K562 (cell line): ENCODE measurements around the gene GDPD2. TPM values are rescaled to one million over a fixed set of nuclear protein-coding genes. Genes with fewer than 3 reads are reported as not detected.

Experiments
- ATAC-seq: fragments of 200-7000 bp; cut with Tn5 transposase; 3 replicates; pipeline ENCODE4 v1.9.1; 2020; ENCODE audit warnings: moderate library complexity
- BruUV-seq: library from RNA; stranded (reverse); fragments of 400-500 nt; replicated peaks from 2 replicates; lab custom pipeline; 2021; lab: Mats Ljungman, UMichigan
- CTCF ChIA-PET: fragments of 300-600 bp; formaldehyde crosslinking; extraction: SDS; loops from one replicate; lab custom pipeline; 2021; ENCODE audit warnings: low intra/inter-chr PET ratio; lab: Yijun Ruan, JAX
- POLR2A ChIA-PET: fragments of 300-600, 350-650 bp; sonication (Branson Sonifier 250); formaldehyde crosslinking; extraction: SDS; loops from one replicate; lab custom pipeline; 2021; ENCODE audit warnings: antibody characterized with exemption, inconsistent platforms; lab: Yijun Ruan, JAX
- DNase-seq, 4 experiments: peaks; one replicate each; pipeline versions ENCODE4 v3.0.0 to v3.0.0-alpha.2; 2011 to 2018; ENCODE audit warnings: low spot score in 3 of 4, mixed read lengths in 3 of 4; ENCODE audit errors: extremely low read depth in 1 of 4
- FAIRE-seq: peaks from 2 replicates; lab custom pipeline; 2011; peaks lifted over from hg19 to GRCh38; lab: Jason Lieb, UNC
- H2AFZ ChIP-seq: 2 replicates; pipeline ENCODE4 v1.6.0; 2011; ENCODE audit warnings: low read depth, low read length, control low read depth, inconsistent platforms
- H3K27ac ChIP-seq: fragments of 200-600 bp; 3 replicates; pipeline ENCODE4 v1.8.0; 2011; ENCODE audit warnings: low read depth, mild to moderate bottlenecking, control low read depth, inconsistent platforms, low read length, moderate library complexity, mixed read lengths; ENCODE audit errors: extremely low read depth
- H3K27me3 ChIP-seq, 2 experiments: fragments of 300-600 bp in 1 of 2; 2 replicates in 1 of 2; 3 replicates in 1 of 2; pipeline versions ENCODE4 v1.6.0 to v1.8.0; 2011; ENCODE audit warnings: inconsistent platforms in 2 of 2, low read length in 2 of 2, mild to moderate bottlenecking in 1 of 2, mixed read lengths in 1 of 2, moderate library complexity in 1 of 2; ENCODE audit not compliant: control insufficient read depth in 2 of 2, insufficient read depth in 2 of 2
- H3K36me3 ChIP-seq: fragments of 300-600 bp; 3 replicates; pipeline ENCODE4 v1.8.0; 2011; ENCODE audit warnings: mild to moderate bottlenecking, low read length, inconsistent platforms; ENCODE audit not compliant: control insufficient read depth, insufficient read depth
- H3K4me1 ChIP-seq, 2 experiments: fragments of 200-600 bp in 1 of 2; replicated peaks in 1 of 2; 2 replicates in 1 of 2; 3 replicates in 1 of 2; pipeline versions ENCODE4 v1.5.1 to v1.8.0; 2011; ENCODE audit warnings: inconsistent platforms in 2 of 2, low read length in 2 of 2, mild to moderate bottlenecking in 1 of 2, mixed read lengths in 1 of 2, moderate library complexity in 1 of 2; ENCODE audit not compliant: control insufficient read depth in 2 of 2, insufficient read depth in 2 of 2
- H3K4me2 ChIP-seq: 2 replicates; pipeline ENCODE4 v1.6.1; 2011; ENCODE audit warnings: low read length, control low read depth, inconsistent platforms, mixed read lengths; ENCODE audit not compliant: insufficient read depth
- H3K4me3 ChIP-seq: fragments of 200-600 bp; sonication (generic), shearing (Covaris generic); 2 replicates; pipeline ENCODE4 v1.5.1; 2016; ENCODE audit warnings: control low read depth, inconsistent platforms
- H3K79me2 ChIP-seq: fragments of 200-600 bp; 3 replicates; pipeline ENCODE4 v1.8.0; 2011; ENCODE audit warnings: low read length, inconsistent platforms; ENCODE audit not compliant: control insufficient read depth, insufficient read depth
- H3K9ac ChIP-seq, 2 experiments: 2 replicates each; pipeline versions ENCODE4 v1.6.0 to v1.6.1; 2011; ENCODE audit warnings: low read depth in 2 of 2, low read length in 2 of 2, control low read depth in 1 of 2, inconsistent platforms in 1 of 2, mild to moderate bottlenecking in 1 of 2, mixed read lengths in 1 of 2; ENCODE audit not compliant: insufficient read depth in 1 of 2
- H3K9me1 ChIP-seq: one replicate; pipeline ENCODE4 v1.6.0; 2011; ENCODE audit warnings: inconsistent platforms, mild to moderate bottlenecking, low read length, moderate library complexity; ENCODE audit not compliant: control insufficient read depth, insufficient read depth
- H3K9me3 ChIP-seq: replicated peaks from 2 replicates; pipeline ENCODE4 v1.5.1; 2011; ENCODE audit warnings: low read depth, low read length, inconsistent platforms; ENCODE audit not compliant: control insufficient read depth, insufficient read depth
- H4K20me1 ChIP-seq: replicated peaks from 2 replicates; pipeline ENCODE4 v1.6.1; 2011; ENCODE audit warnings: low read length, inconsistent platforms, mixed read lengths; ENCODE audit not compliant: control insufficient read depth, insufficient read depth
- ATF3 ChIP-seq, 2 experiments: fragments of 450-650 bp in 1 of 2; sonication (generic) in 1 of 2; formaldehyde crosslinking in 1 of 2; IDR thresholded peaks in 1 of 2; conservative IDR thresholded peaks in 1 of 2; 2 replicates each; pipeline versions ENCODE4 v1.6.1 to v1.8.1; 2016 to 2023; ENCODE audit warnings: mild to moderate bottlenecking in 2 of 2, moderate library complexity in 2 of 2, inconsistent platforms in 1 of 2, missing genetic modification reagents in 1 of 2
- DPF2 ChIP-seq: fragments of 450-650 bp; IDR thresholded peaks from 2 replicates; pipeline ENCODE4 v1.6.1; 2016
- GATAD2A ChIP-seq: fragments of 450-650 bp; IDR thresholded peaks from 2 replicates; pipeline ENCODE4 v1.6.1; 2017
- HCFC1 ChIP-seq: IDR thresholded peaks from 2 replicates; pipeline ENCODE4 v1.6.1; 2012; ENCODE audit warnings: low read depth, low read length, improper control_type of control experiment
- MTA2 ChIP-seq: fragments of 450-650 bp; IDR thresholded peaks from 2 replicates; pipeline ENCODE4 v1.6.1; 2016; ENCODE audit warnings: low read depth
- NBN ChIP-seq: fragments of 450-650 bp; IDR thresholded peaks from 2 replicates; pipeline ENCODE4 v1.6.1; 2016; ENCODE audit warnings: low read depth, mild to moderate bottlenecking
- SIX5 ChIP-seq, 2 experiments: IDR thresholded peaks; 2 replicates each; pipeline ENCODE4 v1.6.1; 2011; ENCODE audit warnings: low read length in 2 of 2, borderline replicate concordance in 1 of 2, low read depth in 1 of 2, mild to moderate bottlenecking in 1 of 2, moderate library complexity in 1 of 2; ENCODE audit not compliant: insufficient read depth in 1 of 2
- SMARCA5 ChIP-seq: fragments of 450-650 bp; IDR thresholded peaks from 2 replicates; pipeline ENCODE4 v1.6.1; 2016
- SMARCE1 ChIP-seq: fragments of 450-650 bp; IDR thresholded peaks from 2 replicates; pipeline ENCODE4 v1.7.1; 2016; ENCODE audit warnings: mild to moderate bottlenecking
- SMC3 ChIP-seq: conservative IDR thresholded peaks from 2 replicates; pipeline ENCODE4 v1.6.1; 2011; ENCODE audit warnings: low read depth, low read length, improper control_type of control experiment; ENCODE audit not compliant: insufficient read depth
- TCF7L2 ChIP-seq: fragments of 150-350 bp; IDR thresholded peaks from 2 replicates; pipeline ENCODE4 v1.6.1; 2016; ENCODE audit warnings: low read depth, mild to moderate bottlenecking, low read length, moderate library complexity
- XRCC5 ChIP-seq: fragments of 200-400 bp; formaldehyde crosslinking; IDR thresholded peaks from 2 replicates; pipeline ENCODE4 v1.6.1; 2017; ENCODE audit warnings: low read depth, mild to moderate bottlenecking, low read length
- ZNF143 ChIP-seq: sonication (generic); formaldehyde crosslinking; IDR thresholded peaks from 2 replicates; pipeline ENCODE4 v1.9.0; 2022; ENCODE audit warnings: mild to moderate bottlenecking, missing genetic modification reagents
- ZNF444 ChIP-seq: fragments of 250-450 bp; sonication (Bioruptor Pico); IDR thresholded peaks from 2 replicates; pipeline ENCODE4 v1.4.0; 2020; ENCODE audit warnings: mild to moderate bottlenecking, moderate library complexity
- ZNF507 ChIP-seq: conservative IDR thresholded peaks from 2 replicates; pipeline ENCODE4 v1.6.1; 2017; ENCODE audit warnings: missing genetic modification characterization, missing compliant biosample characterization
- ZNF57 ChIP-seq: fragments of 450-650 bp; formaldehyde crosslinking; IDR thresholded peaks from 2 replicates; pipeline ENCODE4 v1.4.0; 2020; ENCODE audit warnings: mild to moderate bottlenecking, moderate library complexity
- ZNF583 ChIP-seq: fragments of 250-450 bp; sonication (Bioruptor Pico); IDR thresholded peaks from 2 replicates; pipeline ENCODE4 v1.4.0; 2020
- ZSCAN29 ChIP-seq: fragments of 450-650 bp; IDR thresholded peaks from 2 replicates; pipeline ENCODE4 v1.6.1; 2017
- WGBS: fragments of 100-300 bp; shearing (Covaris generic); methylation state at CpG from one replicate; pipeline ENCODE4 v1.1.6; 2016; ENCODE audit warnings: low coverage, mixed read lengths; ENCODE audit not compliant: insufficient coverage; ENCODE audit errors: missing lambda C conversion rate; 5-methylcytosine and 5-hydroxymethylcytosine counted together
- in situ Hi-C: fragments of 300-500 bp; cut with MboI; formaldehyde crosslinking; loops from 4 replicates; pipeline ENCODE4 v1.15.0; 2018; ENCODE audit warnings: inconsistent platforms, mixed read lengths
- intact Hi-C: fragments of 100-400 bp; cut with micrococcal nuclease; formaldehyde crosslinking; loops from 2 replicates; pipeline ENCODE4 v1.14.2; 2022
- polyA plus RNA-seq, 8 experiments: library from polyadenylated mRNA; depleted of rRNA in 4 of 8; stranded (reverse) in 5 of 8; unstranded in 3 of 8; fragments of >200 nt; fragmentation: Nextera tagmentation in 2 of 8; fragmentation: Illumina TruSeq in 1 of 8; extraction: Ambion mirVana in 2 of 8; extraction: Trizol in 1 of 8; gene quantifications; 2 replicates each; pipeline versions ENCODE4 v1.2.1 to v1.2.3, GENCODE V29; 2011 to 2014; ENCODE audit warnings: inconsistent platforms in 1 of 8, missing spikeins in 1 of 8
- total RNA-seq, 7 experiments: library from RNA; depleted of rRNA in 6 of 7; stranded (reverse); fragments of >200 nt in 6 of 7; fragmentation: Illumina TruSeq in 2 of 7; extraction: Trizol in 2 of 7; gene quantifications; 2 replicates each; pipeline versions ENCODE4 v1.2.1 to v1.2.3, GENCODE V29; 2011 to 2021; ENCODE audit warnings: low replicate concordance in 1 of 7

Gene GDPD2
- total and polyA plus RNA-seq, 9 of the 15 experiments (the other 6 are each of a cell fraction or from before 2014, with no cell fraction given), result not detected

- Histone ChIP-seq H3K9me3 (no peaks in the 10 kb centered on the region), H3K36me3 (peaks cover 33% of the 10 kb centered on the region; the same call in 1 of the 3 replicates), H3K4me3 (no peak overlapping the region), H3K27ac (no peak overlapping the region), H3K27me3 (no peaks in the 10 kb centered on the region), H3K9me1 (no peaks in the 10 kb centered on the region), H4K20me1 (no peaks in the 10 kb centered on the region), H3K79me2 (no peaks in the 10 kb centered on the region), H3K4me1 (no peaks in the 10 kb centered on the region), H3K4me2 (no peak overlapping the region), H3K9ac (no peak overlapping the region), H2AFZ (no peak overlapping the region)
- in situ Hi-C loops, result no loop called here
- 81% methylated on average over 2 of the region's 2 CpGs for WGBS
- TF ChIP-seq SMARCE1, result no peak
- TF ChIP-seq SMARCA5, result no peak
- TF ChIP-seq ZNF57, result no peak
- no peak for TF ChIP-seq ATF3 (IDR thresholded peaks at IDR 0.05)
- no peak for TF ChIP-seq ATF3 (CRISPR knock-in tag; conservative IDR thresholded peaks at IDR 0.05)
- no peak for TF ChIP-seq NBN
- no peak for TF ChIP-seq ZNF143
- TF ChIP-seq SIX5 (IDR thresholded peaks at IDR 0.05; ENCODE audit: borderline replicate concordance in 1 of 2, insufficient read depth in 1 of 2, low read depth in 1 of 2, low read length in 2 of 2), result no peak
- TF ChIP-seq ZNF444 (CRISPR knock-in tag), result no peak
- TF ChIP-seq MTA2, result no peak
- TF ChIP-seq ZNF583, result no peak
- TF ChIP-seq ZNF507 (tag), result no peak
- no peak for TF ChIP-seq DPF2
- no peak for TF ChIP-seq ZSCAN29
- no peak for TF ChIP-seq GATAD2A
- no peak for TF ChIP-seq XRCC5
- no peak for TF ChIP-seq HCFC1
- TF ChIP-seq TCF7L2, result no peak
- no peak for TF ChIP-seq SMC3
- BruUV-seq, result no TSS peak
- POLR2A ChIA-PET, result interaction anchor here (1.2 kb wide), 1 partner anchor 10 kb away, joined by 3 read pairs; no protein-coding TSS in a partner anchor
- ATAC-seq (no peak), DNase-seq (no peak), FAIRE-seq (no peak)
- intact Hi-C loops, result no loop called here
- CTCF ChIA-PET, result no interaction called here
These were observed 36.9 kb upstream of the GDPD2 start for GRCh38 chrX:70386235-70386634.
